Measurements from ENCODE around the gene NHERF2.

DNA sequence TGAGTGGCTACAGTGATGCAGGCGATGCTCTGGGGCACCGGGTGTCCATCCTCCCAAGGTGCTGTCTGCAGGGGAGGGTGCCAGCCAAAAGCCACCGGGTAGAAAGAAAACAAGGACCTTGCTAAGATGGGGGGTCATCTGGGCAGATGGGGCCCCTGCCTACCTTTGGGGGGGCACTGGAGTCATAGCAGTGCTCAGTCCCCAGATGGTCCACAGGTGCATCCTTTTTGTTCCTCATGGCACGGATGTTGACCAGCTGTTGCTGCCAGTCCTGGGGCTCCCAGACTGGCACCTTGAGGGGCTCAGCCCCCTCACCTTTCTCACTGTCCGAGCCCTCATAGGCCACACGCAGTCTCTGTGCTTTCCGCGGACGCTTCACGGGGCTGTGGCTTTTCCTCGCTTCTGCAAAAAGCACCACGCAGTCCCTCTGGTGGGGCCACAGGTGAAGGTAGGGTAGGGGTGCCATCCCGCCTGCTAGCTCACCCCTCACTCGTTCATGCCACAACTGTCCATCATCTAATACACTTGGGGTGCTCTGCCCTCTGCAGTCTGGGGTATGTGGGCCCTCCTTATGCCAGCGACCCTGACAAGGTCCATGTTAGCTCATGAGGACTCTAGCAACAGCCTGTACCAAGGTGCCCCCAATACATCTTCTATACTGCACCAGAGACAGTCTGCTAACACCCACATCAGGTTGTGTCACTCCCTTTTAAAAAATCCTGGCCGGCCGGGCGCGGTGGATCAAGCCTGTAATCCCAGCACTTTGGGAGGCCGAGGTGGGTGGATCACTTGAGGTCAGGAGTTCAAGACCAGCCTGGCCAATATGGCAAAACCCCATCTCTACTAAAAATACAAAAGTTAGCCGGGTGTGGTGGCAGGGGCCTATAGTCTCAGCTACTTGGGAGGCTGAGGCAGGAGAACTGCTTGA is 19.5 kb downstream of the NHERF2 start:
- TF ChIP-seq POLR2A (IDR thresholded peaks at IDR 0.05; ENCODE audit: low read length) (no peak), GATA1 (IDR thresholded peaks at IDR 0.05; ENCODE audit: low read depth, low read length) (no peak)
